ENCODE measurements around the gene KY. TPM values are rescaled to one million over a fixed set of nuclear protein-coding genes. Genes with fewer than 3 reads are reported as not detected.

KY gene
- total RNA-seq, 1 experiment from 2014 or later, result 0.29 TPM

DNA sequence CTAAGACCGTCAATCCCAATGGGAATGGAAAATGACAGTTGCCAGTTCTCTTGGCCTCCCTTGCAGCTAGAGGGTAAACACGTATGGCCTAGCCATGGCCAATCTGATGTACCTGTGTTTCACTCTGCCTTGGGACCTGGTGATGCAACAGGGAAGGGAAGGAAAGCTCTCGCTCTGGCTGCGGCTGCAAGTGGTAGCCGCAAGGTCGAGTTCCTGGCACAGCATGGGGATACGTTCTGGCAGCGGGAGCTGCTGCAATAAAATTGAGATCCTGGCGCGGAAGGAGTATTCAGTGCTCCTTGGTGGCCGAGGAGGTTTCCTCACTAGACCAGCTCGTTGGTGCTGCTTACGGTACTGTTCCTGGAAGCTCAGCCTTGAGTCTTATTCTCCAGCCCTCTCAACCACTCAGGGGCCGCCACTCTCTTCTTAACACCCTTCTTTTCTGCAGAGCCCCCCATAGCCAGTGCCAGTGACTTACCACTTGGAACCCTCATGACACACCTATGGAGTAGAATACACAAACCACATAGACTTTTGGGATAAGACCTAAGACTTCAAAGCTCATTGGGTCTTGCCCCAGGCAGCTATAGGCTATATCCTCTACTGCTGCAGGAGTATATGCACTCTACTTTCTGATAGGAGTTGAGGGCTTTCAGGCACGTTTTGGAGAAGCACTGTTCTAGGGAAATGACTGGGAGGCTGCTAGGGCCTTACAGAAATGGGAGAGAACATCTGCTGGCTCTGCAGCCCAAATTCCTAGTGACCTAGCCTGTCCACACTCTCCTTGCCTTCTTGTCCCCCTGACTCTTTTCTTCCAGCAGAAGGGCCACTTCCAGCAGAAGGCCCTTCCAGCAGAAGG, 2.7 kb downstream of the KY start:
- Histone ChIP-seq H3F3A (ENCODE audit: low read length, unreplicated experiment) (no peaks in the 10 kb centered on the region), H3K9me2 (replicated peaks; ENCODE audit: low read length) (no peaks in the 10 kb centered on the region), H3K9ac (ENCODE audit: low read length) (no peak overlapping the region), H4K20me1 (ENCODE audit: low read length) (no peaks in the 10 kb centered on the region), H3K4me2 (ENCODE audit: low read length) (no peak overlapping the region), H3K9me3 (ENCODE audit: low read length) (no peaks in the 10 kb centered on the region), H3K4me1 (ENCODE audit: insufficient read depth, low read length) (no peaks in the 10 kb centered on the region), H3K27me3 (ENCODE audit: low read length) (peaks cover 2% of the 10 kb centered on the region; the same call in 1 of the 2 replicates), H3K4me3 (ENCODE audit: low read length) (no peak overlapping the region), H3K27ac (ENCODE audit: low read length) (no peak overlapping the region), H3K36me3 (ENCODE audit: low read depth, low read length) (no peaks in the 10 kb centered on the region), H3K79me2 (ENCODE audit: low read length) (no peaks in the 10 kb centered on the region), H2AFZ (ENCODE audit: low read length) (no peak overlapping the region)
- POLR2A ChIA-PET (ENCODE audit: unreplicated experiment), result no interaction called here
- intact Hi-C loops (cut with micrococcal nuclease), result no loop called here
- ATAC-seq (no peak), DNase-seq (no peak)
- CTCF ChIA-PET, result no interaction called here
- BruUV-seq (replicated peaks), result no TSS peak
- TF ChIP-seq EZH2phosphoT487 (IDR thresholded peaks at IDR 0.05; ENCODE audit: borderline replicate concordance, low read length) (no peak), EZH2 (IDR thresholded peaks at IDR 0.05; ENCODE audit: low read length, unreplicated experiment) (no peak)
- TF ChIP-seq, protein P1, sequence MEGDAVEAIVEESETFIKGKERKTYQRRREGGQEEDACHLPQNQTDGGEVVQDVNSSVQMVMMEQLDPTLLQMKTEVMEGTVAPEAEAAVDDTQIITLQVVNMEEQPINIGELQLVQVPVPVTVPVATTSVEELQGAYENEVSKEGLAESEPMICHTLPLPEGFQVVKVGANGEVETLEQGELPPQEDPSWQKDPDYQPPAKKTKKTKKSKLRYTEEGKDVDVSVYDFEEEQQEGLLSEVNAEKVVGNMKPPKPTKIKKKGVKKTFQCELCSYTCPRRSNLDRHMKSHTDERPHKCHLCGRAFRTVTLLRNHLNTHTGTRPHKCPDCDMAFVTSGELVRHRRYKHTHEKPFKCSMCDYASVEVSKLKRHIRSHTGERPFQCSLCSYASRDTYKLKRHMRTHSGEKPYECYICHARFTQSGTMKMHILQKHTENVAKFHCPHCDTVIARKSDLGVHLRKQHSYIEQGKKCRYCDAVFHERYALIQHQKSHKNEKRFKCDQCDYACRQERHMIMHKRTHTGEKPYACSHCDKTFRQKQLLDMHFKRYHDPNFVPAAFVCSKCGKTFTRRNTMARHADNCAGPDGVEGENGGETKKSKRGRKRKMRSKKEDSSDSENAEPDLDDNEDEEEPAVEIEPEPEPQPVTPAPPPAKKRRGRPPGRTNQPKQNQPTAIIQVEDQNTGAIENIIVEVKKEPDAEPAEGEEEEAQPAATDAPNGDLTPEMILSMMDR (conservative IDR thresholded peaks at IDR 0.05; ENCODE audit: low read depth, low read length), result no peak

DNA sequence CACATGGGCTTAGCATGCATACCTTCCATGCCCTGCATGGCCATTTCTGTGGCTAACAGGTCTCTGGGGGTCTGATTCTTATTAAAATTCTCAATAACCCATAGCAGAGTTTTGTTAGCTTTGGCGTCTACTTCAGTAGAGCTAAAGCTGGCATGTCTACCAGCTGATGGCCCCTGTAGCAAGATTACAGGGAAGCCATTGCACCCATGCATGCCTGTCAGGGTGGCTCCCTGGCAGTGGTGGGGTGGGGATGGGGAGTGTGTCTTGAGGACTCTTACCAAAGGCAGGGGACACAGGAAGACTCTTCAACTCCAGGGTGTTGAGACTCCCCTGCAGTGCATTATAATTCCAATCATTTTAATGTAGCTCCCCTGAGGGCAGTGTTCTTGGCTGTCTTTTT, 4.7 kb downstream of the KY start:
- Histone ChIP-seq H4K20me1 (ENCODE audit: low read length) (no peaks in the 10 kb centered on the region), H2AFZ (ENCODE audit: low read length) (no peak overlapping the region), H3K4me1 (ENCODE audit: insufficient read depth, low read length) (no peaks in the 10 kb centered on the region), H3K27ac (ENCODE audit: low read length) (no peak overlapping the region), H3K9ac (ENCODE audit: low read length) (no peak overlapping the region), H3K4me2 (ENCODE audit: low read length) (no peak overlapping the region), H3K27me3 (ENCODE audit: low read length) (no peaks in the 10 kb centered on the region), H3K9me2 (replicated peaks; ENCODE audit: low read length) (no peaks in the 10 kb centered on the region), H3K4me3 (ENCODE audit: low read length) (no peak overlapping the region), H3K9me3 (ENCODE audit: low read length) (no peaks in the 10 kb centered on the region), H3K79me2 (ENCODE audit: low read length) (no peaks in the 10 kb centered on the region), H3F3A (ENCODE audit: low read length, unreplicated experiment) (no peaks in the 10 kb centered on the region), H3K36me3 (ENCODE audit: low read depth, low read length) (no peaks in the 10 kb centered on the region)
- ATAC-seq (no peak), DNase-seq (no peak)
- ChIA-PET POLR2A (ENCODE audit: unreplicated experiment) (no interaction called here), CTCF (no interaction called here)
- intact Hi-C loops (cut with micrococcal nuclease), result no loop called here
- BruUV-seq (replicated peaks), result no TSS peak
- no peak for TF ChIP-seq EZH2phosphoT487 (IDR thresholded peaks at IDR 0.05; ENCODE audit: borderline replicate concordance, low read length)
- no peak for TF ChIP-seq EZH2 (IDR thresholded peaks at IDR 0.05; ENCODE audit: low read length, unreplicated experiment)
- TF ChIP-seq, protein P1 (conservative IDR thresholded peaks at IDR 0.05; ENCODE audit: low read depth, low read length), result no peak

DNA sequence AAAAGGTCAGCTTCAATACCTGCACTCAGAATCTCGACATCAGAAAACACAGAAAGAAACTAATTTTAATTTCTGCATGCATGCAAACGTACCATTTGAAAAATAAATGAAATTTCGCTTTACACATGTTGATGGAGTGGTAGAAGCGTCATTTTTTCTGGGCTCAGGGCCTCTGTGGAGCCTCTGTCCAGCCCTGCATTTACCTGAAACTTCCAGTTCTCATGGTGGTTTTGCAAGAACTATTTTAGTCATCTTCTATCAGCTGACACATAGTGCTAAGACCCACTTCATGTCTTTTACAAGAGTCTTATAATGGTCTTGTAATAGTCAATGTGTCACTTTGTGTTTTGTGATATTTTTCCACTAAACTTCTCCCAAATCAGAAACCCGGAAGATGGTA, 5.3 kb downstream of the KY start:
- no peaks in the 10 kb centered on the region for H3K36me3 ChIP-seq (ENCODE audit: low read depth, low read length)
- TF ChIP-seq EZH2 (IDR thresholded peaks at IDR 0.05; ENCODE audit: low read length, unreplicated experiment) (no peak), EZH2phosphoT487 (IDR thresholded peaks at IDR 0.05; ENCODE audit: borderline replicate concordance, low read length) (no peak)
- TF ChIP-seq, protein P1 (conservative IDR thresholded peaks at IDR 0.05; ENCODE audit: low read depth, low read length), result no peak
- no peaks in the 10 kb centered on the region for H3K79me2 ChIP-seq (ENCODE audit: low read length)
- no peaks in the 10 kb centered on the region for H3K4me1 ChIP-seq (ENCODE audit: insufficient read depth, low read length)
- H4K20me1 ChIP-seq (ENCODE audit: low read length), result no peaks in the 10 kb centered on the region
- H3K9ac ChIP-seq (ENCODE audit: low read length), result no peak overlapping the region
- ATAC-seq, result no peak
- intact Hi-C loops (cut with micrococcal nuclease), result no loop called here
- H3F3A ChIP-seq (ENCODE audit: low read length, unreplicated experiment), result no peaks in the 10 kb centered on the region
- BruUV-seq (replicated peaks), result no TSS peak
- DNase-seq, result no peak
- H3K9me3 ChIP-seq (ENCODE audit: low read length), result no peaks in the 10 kb centered on the region
- no peak overlapping the region for H3K4me2 ChIP-seq (ENCODE audit: low read length)
- CTCF ChIA-PET, result no interaction called here
- no peaks in the 10 kb centered on the region for H3K9me2 ChIP-seq (replicated peaks; ENCODE audit: low read length)
- H3K4me3 ChIP-seq (ENCODE audit: low read length), result no peak overlapping the region
- no peaks in the 10 kb centered on the region for H3K27me3 ChIP-seq (ENCODE audit: low read length)
- no peak overlapping the region for H3K27ac ChIP-seq (ENCODE audit: low read length)
- POLR2A ChIA-PET (ENCODE audit: unreplicated experiment), result no interaction called here
- H2AFZ ChIP-seq (ENCODE audit: low read length), result no peak overlapping the region
